HG02981 (cell line): ENCODE results near the gene DPYSL4.

ENCODE experiments used
- ATAC-seq: cut with Tn5 transposase; IDR thresholded peaks from one replicate; pipeline ENCODE4 v1.9.1; 2021; ENCODE audit warnings: mild to moderate bottlenecking, moderate library complexity; ENCODE audit not compliant: unreplicated experiment

Gene DPYSL4

DNA sequence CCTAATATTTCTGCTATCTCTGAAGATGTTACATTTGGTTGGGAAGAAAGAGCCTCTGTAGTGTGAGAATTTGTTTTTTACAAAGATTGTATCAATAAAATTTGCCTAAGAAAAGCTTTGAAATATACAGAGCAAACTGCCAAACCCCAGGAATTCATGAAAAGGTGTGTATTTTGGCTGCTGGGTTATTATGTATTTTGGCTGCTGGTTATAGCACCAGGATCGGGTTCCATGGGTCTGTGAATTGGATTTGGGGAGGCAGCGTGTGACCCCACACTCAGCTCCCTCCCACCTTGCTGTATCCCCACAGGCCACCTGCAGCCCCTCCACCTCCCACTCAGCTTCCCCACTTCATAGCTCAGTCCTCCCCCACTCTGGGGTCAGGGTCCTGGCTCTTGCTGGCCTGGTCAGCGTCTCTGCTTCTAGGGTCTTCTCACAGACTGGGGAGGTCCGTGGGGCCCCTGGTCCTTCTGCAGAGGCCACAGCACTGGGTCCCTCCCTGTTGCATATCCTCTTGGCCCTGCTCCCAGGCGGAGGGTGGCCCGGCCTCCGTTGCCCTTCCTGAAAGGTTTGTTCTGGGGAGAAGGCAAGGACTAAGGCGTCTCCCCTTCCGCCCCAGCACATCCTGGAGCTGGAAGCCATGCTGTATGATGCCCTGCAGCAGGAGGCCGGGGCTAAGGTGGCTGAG is 24.0 kb upstream of the DPYSL4 start:
- no peak for ATAC-seq

DNA sequence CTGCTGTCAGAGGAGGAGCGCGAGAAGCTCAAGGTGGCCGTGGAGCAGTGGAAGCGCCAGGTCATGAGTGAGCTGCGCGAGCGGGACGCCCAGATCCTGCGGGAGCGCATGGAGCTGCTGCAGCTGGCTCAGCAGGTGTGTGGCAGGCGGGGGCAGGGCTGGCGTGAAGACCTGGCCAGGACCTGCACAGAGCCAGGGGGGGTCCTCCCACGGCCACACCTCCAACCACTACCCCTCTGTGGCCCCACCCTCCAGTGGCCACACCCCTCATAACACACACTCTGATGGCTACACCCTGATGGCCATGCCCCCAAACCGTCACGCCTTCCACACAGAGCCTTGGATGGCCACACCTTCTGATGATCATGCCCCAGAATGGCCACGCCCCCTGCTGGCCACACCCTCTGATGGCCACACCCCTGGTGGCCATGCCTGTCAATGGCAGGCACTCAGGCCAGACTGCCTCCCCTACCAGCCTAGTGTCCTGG is 23.4 kb upstream of the DPYSL4 start:
- peak; percentile 73 for ATAC-seq

DNA sequence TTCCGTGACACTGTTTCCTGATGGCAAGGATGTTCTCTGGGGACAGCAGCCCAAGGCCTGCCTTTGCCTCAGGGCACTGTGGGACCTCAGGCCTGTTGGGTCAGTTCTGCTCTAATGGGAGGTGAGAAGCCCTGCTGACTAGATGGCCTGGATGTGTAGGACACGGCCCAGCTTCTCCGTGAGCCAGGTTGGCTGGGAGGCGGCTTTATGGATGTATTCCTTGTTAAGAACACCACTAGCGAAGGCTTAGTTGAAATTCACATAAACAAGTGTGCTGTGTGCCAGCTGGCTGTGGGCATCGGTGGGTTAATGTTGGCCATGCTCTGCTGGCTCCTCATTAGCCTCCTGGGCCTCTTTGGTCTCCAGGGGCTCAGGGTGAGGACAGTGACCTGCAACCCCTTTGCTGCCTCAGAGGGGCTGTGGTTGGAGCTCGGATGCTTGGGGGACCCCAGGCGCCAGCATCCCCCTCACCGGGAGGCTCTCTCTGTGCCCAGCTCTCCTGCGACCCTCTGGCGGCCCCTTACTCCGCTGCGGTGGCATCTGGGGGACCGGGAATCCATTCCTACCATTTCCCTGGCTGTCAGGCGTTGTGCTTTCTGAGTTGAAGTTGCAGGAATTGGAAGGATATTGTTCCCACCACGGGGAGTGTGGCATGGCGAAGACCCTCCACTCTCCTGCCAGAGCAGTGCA is 22.8 kb upstream of the DPYSL4 start:
- ATAC-seq, result no peak

DNA sequence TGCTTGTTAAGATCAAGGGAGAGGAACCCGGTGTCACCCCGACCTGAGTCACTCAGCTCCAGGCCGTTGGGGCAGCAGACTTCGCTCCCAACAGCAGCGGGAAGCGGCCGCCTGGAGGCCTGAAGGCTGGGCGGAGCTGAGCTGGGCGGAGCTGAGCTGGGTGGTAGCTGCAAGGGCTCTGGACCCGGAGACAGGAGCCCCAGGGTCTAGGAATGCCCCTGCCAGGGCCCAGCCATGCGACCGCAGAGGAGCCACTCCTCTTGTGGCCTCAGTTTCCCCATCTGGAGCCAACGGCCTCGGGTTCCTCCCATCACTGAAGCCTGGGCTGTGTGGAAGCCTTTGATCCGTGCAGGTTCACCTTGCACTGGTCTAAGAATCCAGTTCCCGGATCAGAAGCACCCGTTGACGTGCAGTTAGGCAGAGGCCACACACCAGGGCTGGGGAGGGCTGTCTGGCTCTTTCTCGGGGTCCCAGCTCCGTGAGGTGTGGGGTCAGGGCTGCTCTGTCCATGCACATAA is 21.9 kb upstream of the DPYSL4 start:
- ATAC-seq, result no peak

DNA sequence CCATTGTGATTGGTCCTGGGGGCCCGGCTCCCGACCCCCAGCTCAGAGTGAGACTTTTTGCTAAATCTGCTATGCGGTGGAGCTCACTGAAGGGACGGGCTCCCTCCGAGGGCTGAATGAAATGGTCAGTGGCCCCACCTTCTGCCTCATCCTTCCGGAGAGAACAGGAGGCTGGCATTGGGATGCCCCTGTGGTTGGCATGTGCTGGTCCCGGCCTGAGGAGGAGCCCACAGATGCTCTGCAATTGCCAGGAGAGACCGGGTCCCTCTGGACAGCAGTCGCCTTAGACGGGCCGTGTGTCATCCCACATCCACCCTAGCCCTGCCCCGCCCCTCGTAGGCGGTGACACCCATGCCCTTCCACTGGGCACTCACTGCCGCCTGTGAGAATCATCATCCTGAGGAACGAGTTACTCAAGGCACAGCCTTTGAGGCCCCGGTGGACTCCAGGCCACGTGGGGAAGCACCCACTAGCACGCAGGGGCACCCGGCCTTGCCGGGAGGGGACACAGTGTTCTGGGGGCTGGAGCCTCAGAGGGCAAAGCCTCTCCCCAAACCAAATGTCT is 21.2 kb upstream of the DPYSL4 start:
- ATAC-seq, result no peak

DNA sequence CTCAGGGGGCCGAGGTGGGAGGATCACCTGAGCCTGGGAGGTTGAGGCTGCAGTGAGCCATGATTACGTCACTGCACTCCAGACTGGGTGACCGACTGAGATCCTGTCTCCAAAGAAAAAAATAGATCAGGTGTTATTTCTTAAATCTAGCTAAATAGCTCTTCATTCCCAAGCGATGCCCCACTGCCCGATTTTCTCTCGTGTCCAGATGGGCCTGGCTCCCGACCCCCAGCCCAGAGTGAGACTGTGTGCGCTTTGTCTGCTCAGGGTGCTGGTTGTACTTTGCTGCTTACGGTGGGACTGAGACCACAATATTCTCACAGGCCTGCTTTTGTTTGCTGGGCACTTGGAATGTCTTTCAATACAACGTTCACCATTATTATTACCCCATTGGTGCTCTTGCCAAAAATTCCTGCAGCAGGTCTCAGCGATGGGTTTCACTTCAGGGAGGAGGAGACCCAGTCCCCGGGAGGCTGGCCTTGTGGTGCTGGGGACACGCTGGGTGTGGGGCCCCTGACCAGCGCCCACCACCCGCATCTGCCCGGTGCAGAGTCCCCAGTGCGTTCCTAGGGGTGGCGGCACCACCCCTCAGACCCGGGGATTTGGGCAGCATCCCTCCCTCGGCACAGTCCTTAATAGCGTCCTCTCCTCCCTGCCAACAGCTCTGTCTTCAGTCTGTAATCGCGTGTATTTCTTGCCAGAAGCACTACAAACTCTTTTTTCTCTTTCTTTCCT is 20.4 kb upstream of the DPYSL4 start:
- ATAC-seq, result no peak

DNA sequence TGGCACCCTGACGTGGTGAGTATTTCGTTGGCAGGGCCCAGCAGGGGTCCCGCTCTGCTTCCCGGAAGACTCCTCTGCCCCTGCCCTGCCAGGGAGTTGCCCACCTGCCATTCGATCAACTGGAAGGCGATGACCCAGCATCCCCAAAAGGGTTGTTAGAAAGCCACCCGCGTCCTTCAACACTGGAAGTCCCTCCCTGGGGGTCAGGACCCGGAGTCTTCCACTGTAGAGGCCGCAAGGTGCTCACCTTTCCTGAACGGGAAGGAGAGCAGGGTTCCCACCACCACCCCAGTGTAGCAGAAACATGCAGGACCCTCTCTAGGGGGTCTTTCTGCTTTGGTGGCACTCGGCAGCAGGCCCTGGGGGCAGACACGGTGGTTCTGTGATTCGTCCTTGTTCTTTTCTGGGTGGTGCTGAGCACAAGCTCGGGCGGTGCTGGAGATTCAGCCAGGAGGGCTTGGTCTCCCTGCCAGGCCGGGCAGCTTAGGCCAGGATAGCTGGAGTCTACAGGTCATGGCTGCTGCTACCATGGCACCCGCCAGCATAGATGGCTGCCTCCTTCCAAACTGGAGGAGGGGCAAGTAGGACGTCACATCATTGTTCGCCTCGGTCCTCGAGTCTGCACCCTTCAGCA is 19.6 kb upstream of the DPYSL4 start:
- no peak for ATAC-seq

DNA sequence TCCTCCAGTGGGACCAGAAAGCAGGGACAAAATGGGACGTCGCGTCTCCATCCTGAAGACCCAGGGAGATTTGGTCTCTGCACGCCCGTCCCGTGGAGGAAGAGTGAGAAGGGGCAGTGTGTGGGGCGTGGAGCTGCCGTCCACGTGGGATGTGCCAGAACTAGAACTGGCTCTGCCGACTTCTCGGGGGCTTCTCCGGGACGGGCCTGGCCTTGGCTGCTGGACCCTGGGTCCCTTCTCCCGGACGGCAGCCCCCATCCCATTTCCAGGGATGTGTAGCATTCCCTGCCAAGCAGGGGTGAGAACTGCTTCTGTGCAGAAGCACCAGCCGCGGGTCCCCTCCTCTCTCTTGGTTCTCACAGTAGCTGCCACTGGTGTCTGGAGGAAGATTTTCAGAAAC is 18.8 kb upstream of the DPYSL4 start:
- ATAC-seq, result no peak

DNA sequence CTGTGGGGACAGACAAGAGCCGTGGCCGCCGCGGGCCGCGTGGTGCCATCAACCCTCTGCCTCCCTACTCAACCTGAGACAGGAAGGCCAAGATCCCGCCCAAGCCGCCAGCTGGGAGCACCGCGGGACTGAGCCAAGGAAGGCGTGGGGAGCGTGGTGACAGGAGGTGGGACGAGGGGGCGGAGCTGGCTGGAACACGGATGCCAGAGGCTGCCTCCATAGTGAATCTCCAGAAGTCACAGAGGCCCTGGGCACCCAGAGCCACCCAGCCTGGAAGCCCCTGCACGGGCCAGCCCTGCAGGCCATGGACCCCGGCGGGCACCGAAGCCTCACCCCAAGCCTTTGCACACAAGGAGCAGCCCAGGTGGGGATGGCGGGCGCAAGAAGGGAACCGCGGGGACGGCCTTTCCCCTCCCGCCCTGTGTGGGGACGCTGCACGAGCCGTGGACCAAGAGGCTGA is 18.1 kb upstream of the DPYSL4 start:
- no peak for ATAC-seq

DNA sequence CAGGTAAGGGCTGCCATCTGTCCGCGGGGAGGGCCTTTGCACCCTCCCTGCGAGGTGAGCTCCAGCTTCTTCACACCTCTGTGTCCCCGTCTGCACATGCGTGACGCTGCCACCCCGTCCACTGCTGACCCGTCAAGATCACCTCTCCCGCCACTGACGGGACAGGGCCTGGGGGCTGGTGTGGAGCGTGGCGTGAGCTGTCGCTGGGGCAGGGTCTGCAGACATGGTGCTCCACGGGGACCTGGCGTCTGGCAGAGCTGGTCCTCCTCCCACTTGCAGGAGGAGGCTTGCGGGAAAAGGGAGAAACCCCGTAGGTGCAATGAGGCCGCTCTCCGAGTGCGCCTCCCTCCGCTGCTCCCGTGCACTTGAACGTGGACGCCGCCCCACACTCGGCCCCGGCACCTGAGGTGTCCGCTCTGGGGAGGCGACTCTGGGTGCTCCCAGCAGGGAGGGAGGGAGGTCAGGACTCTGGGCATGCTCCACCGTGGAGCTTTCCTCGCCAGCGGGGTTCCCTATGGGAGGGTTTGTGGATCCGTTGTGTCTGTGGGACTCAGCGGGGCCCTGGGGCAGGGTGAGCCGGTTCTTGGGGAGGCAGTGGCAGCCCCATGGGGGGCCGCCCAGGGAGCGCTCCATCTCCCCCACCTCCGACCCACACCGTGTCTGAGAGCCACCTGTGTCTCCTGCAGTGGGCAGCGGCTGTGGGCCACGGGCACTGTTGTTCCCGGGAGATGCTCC is 17.6 kb upstream of the DPYSL4 start:
- no peak for ATAC-seq

DNA sequence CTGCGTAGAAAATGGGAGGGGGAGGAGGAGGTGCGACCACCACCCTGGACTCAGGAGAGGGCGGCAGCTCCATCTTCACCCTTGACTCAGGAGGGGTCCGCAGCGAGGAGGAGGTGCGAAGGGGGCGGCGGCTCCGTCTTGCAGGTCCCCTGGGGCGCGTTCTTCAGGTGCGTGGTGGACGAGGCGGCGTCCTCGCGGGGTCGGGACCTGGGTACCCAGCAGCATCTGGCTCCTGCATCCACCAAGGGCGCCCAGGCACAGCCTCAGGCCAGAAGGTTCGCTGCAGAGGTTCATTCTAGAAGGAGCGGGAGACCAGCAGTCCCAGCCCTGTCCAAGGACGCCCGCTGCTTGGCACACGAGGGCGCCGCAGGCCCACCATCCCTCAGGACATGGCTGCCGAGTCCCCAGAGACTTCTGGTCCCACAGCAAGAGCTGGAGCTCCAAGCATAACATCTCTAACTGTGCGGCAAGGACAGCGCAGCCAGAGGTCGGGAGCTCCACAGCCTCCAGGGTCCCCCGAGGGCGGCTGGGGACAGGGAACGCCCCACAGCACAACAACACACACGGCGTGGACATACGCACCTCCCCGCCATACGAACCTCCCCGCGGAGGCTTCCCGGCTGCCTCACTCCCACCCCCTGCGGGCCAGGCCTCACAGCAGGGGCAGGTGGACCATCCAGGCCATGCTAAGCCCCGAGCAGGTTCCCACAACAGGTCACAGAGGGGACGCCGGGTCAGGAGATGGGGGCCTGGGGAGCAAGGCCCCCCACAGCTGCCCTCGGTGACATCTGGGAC is 16.8 kb upstream of the DPYSL4 start:
- ATAC-seq, result no peak

DNA sequence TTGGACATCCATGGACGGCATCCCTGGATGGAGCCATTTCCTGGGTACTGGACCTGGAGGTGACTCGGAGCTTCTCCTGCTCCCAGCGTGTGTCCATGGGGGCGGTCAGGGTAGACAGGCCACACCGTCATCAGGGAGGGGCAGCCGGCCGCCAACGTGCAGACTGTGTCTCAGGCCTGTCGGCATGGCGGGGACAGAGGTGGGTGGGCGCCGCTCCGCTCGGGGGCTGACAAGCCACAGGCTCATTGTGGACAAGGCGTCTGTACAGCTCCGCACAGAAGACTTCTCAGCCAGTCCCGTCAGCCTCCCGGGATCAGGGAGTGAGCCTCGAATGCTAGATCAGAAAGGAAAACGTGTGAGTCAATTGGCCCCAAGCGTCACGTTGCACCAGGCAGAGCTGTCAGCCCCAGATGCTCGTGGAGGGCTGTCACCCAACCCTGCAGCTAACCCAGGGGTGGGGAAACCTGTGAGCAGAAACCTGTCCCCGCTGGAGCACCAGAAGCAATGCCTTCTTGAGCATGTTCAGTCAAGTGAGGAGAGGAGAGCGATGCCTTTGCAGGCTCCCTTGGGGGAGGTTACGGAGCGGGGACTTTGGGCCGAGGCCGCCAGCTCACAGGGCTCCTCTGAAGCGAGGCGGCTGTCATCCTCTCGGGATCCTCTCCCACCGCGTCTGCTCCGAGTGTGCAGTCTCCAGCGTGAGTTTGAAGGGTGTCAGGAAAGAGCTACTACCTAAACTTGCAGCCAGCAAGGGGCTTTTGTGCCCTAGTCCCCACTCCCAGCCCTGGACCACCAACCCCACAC is 16.0 kb upstream of the DPYSL4 start:
- no peak for ATAC-seq

DNA sequence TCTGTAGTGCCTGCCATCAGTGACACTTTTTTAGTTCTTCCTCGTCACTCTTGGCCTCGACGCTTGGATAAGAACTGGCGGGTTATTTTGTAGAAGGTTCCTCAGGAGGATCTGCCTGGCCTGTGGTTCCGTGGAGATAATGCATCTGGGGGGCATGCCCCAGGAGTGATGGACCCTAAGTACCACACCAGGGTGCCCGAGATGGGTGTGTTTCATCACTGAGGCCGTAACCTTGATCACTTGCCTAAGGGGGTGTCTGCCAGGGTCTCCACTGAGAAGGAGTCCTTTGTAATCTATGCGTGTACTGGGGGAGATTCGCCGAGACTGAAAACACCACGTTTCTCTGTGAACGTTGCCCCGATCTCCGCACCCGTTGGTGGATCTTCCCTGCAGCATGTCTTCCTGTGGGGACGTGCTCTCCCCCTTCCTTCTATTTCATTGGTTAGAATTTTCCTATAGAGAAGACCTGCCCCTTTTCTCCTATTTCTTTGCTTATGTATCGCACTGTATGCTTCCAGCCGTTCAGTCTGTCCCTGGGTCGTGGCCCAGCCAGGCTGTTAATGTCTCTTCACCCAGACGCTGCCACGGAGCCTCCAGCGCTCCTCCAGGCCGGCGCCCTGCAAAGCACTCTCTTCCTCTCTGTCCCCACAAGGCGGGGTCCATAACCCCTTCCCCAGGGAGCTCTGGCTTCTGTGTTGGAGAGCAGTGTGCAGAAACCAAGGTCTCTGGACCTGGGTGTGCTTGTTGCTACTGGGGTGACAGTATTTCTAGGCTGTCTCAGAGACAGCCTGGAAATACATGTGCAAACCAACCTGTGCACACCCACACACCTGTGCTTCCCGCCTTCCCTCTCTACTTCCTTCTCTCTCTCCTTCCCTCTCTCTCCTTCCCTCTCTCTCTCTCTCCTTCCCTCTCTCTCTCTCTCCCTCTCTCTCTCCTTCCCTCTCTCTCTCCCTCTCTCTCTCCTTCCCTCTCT is 14.4 kb upstream of the DPYSL4 start:
- no peak for ATAC-seq

DNA sequence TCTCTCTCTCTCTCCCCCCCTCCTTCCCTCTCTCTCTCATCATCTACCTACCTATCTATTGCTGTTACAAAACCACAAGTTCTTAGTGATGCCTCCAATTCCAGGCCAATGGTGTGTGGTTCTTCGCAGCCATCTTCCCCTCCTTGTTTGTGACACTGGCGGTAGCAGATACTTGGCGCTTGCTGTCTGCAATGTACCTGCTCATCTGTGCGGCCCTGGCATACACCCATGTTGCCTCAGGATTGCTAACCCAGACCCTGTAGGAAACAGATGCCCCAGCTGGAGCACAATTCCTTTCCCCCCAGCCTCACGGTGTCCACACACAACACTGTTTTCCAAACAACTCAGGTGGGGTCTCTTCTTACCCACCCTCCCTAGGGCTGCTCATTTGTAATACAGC is 13.6 kb upstream of the DPYSL4 start:
- ATAC-seq, result no peak

DNA sequence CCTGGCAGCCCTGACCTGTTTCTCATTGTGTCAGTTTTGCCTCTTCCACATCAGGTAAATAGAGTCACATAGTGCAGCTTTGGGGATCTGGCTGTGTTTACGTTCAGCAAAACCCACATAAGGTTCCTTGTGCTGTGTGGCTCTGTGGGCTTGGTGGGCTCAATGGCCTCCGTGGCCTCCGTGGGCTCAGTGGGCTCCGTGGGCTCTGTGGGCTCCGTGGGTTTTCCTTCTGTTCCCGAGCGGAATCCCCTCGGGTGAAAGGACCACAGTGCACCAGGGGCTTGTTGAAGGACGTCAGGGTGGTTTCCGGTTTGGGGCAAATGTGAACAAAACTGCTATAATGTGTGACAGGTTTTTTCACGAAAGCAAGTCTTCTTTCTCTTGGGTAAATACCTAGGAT is 12.5 kb upstream of the DPYSL4 start:
- ATAC-seq, result no peak

DNA sequence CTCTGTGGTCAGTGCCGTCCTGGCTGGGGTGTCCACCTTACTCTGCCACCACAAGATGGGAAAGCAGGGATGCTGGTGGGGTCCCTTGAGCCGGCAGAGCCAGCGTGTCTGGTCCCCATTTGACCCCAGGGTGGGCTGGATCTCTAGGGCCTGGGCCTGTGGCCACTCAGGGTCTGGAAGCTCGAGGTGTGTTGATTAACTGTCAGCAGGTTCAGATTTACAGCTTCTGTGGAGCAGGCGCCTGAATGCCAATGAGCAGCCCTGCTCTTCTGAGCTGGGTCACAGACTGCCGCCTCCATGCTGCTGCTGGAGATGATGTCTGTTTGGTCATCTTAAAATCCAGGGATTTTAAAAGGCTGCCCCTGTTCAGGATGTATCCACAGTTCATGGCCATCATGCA is 11.3 kb upstream of the DPYSL4 start:
- no peak for ATAC-seq

DNA sequence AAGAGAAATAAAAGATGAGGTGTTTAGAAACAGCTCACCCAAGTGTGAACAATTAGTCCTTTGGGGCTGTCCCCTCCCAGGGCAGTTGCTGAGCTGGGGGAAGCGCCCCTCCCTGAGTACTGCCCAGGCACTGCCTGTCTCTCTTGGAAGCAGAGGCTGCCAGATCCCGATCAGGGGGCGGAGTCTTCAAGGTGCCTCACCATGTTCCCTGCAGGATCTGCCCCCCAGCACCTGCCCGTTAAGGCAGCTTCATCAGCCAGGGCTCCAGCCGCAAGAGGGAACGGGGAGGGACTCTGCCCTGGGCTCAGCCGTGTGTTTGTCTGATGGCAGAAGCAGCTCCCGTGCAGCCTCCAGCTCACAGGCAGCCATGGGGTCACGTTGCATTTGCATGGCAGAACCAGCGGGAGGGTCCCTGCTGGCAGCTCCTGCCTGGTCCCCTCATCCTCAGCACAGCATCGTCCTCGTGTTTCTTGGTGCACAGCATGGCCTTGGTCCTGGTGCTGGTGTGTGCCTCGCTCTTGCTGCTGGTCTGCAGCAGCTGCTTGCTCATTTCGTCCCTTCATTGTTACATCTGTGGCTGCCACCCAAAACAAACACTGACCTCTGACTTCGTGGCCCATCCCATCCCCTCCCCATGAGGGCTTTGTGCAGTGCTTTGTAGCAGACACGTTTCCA is 10.7 kb upstream of the DPYSL4 start:
- no peak for ATAC-seq
